CD4-positive, alpha-beta T cell (primary cell): ENCODE data around the gene WARS2. TPM values are rescaled to one million over a fixed set of nuclear protein-coding genes. Genes with fewer than 3 reads are reported as not detected.
"Not testable (repeated sequence)": the region's sequence is repeated elsewhere in the genome, so short reads cannot be mapped to it uniquely, and the experiment has no call there.

ENCODE experiments used
- ATAC-seq: fragments of 200-7000 bp; cut with Tn5 transposase; one replicate; pipeline ENCODE4 v1.10.0; 2022; ENCODE audit warnings: mild to moderate bottlenecking; ENCODE audit not compliant: poor library complexity
- CTCF ChIA-PET: fragments of 350-600 bp; sonication (Branson Sonifier 250); formaldehyde crosslinking; loops from one replicate; lab custom pipeline; 2021; ENCODE audit warnings: antibody characterized with exemption, inconsistent platforms; lab: Charles Lee
- POLR2A ChIA-PET: fragments of 350-600 bp; sonication (Branson Sonifier 250); formaldehyde crosslinking; loops from one replicate; lab custom pipeline; 2021; ENCODE audit warnings: antibody characterized with exemption, inconsistent platforms; lab: Charles Lee
- DNase-seq, 14 experiments: peaks; one replicate each; pipeline ENCODE4 v3.0.0-alpha.2; 2013 to 2020; ENCODE audit warnings: mixed read lengths in 2 of 14
- H3K27ac ChIP-seq, 2 donors: one replicate each; pipeline versions ENCODE4 v1.5.1 to v1.7.0; 2013; ENCODE audit warnings: low read length in 2 of 2, low read depth in 1 of 2, mild to moderate bottlenecking in 1 of 2
- H3K27me3 ChIP-seq, 2 experiments: 1 replicate in 1 of 2; 2 replicates in 1 of 2; pipeline versions ENCODE4 v1.6.1 to v1.7.0; 2013; ENCODE audit warnings: low read length in 2 of 2, control low read depth in 1 of 2, mild to moderate bottlenecking in 1 of 2, moderate library complexity in 1 of 2; ENCODE audit not compliant: insufficient read depth in 2 of 2, control insufficient read depth in 1 of 2
- H3K36me3 ChIP-seq: one replicate; pipeline ENCODE4 v1.6.1; 2013; ENCODE audit warnings: low read length, control low read depth; ENCODE audit not compliant: insufficient read depth
- H3K4me1 ChIP-seq: one replicate; pipeline ENCODE4 v1.6.1; 2013; ENCODE audit warnings: low read length, control low read depth; ENCODE audit not compliant: insufficient read depth
- H3K4me3 ChIP-seq: one replicate; pipeline ENCODE4 v1.5.1; 2013; ENCODE audit warnings: mild to moderate bottlenecking, low read length, moderate library complexity
- H3K9me3 ChIP-seq, 2 experiments: 1 replicate in 1 of 2; 2 replicates in 1 of 2; pipeline versions ENCODE4 v1.6.1 to v1.7.0; 2013; ENCODE audit warnings: low read length in 2 of 2, mild to moderate bottlenecking in 2 of 2, control low read depth in 1 of 2, moderate library complexity in 1 of 2; ENCODE audit not compliant: control insufficient read depth in 1 of 2, insufficient read depth in 1 of 2
- H3K27ac Mint-ChIP-seq: one replicate; pipeline ENCODE4 v1.8.0; 2020; ENCODE audit warnings: mixed read lengths
- H3K27me3 Mint-ChIP-seq: one replicate; pipeline ENCODE4 v1.8.0; 2021; ENCODE audit warnings: mixed read lengths
- H3K36me3 Mint-ChIP-seq: one replicate; pipeline ENCODE4 v1.8.0; 2021; ENCODE audit warnings: low read depth, mixed read lengths
- H3K4me1 Mint-ChIP-seq: one replicate; pipeline ENCODE4 v1.8.0; 2021; ENCODE audit warnings: low read depth, mixed read lengths
- H3K4me3 Mint-ChIP-seq: one replicate; pipeline ENCODE4 v1.8.0; 2020; ENCODE audit warnings: mild to moderate bottlenecking, mixed read lengths
- H3K9me3 Mint-ChIP-seq: one replicate; pipeline ENCODE4 v1.8.0; 2020; ENCODE audit warnings: mixed read lengths
- intact Hi-C, 2 experiments: fragments of 100-400 bp; cut with DNase I in 1 of 2; cut with micrococcal nuclease in 1 of 2; formaldehyde crosslinking; loops; one replicate each; pipeline versions ENCODE4 v1.15.1 to v1.9.0; 2023 to 2025; cut with DNase I, micrococcal nuclease
- total RNA-seq, 174 experiments: library from RNA in 2 of 174; stranded (reverse) in 2 of 174; gene quantifications; one replicate each; pipeline ENCODE4 v1.2.3 and lab custom pipeline; 2021 to 2026
- TF ChIP-seq, protein P1 (sequence below): fragments of 200-600 bp; IDR thresholded peaks from one replicate; pipeline ENCODE4 v1.8.0; 2022; ENCODE audit warnings: antibody characterized with exemption, mild to moderate bottlenecking

WARS2 gene
- total RNA-seq, 2 experiments from 2014 or later: 15.8 to 16.5 TPM

DNA sequence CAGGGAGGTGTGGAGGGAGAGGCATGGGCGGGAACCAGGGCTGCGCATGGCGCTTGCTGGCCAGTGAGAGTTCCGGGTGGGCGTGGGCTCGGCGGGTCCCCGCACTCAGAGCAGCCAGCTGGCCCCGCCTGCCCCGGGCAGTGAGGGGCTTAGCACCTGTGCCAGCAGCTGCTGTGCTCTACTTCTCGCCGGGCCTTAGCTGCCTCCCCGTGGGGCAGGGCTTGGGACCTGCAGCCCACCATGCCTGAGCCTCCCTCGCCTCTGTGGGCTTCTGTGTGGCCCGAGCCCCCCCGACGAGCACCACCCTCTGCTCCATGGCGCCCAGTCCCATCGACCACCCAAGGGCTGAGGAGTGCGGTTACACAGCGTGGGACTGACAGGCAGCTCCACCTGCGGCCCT, 38.6 kb upstream of the WARS2 start:
- Histone ChIP-seq H3K9me3 (peaks cover 0 to 12% of the 10 kb centered on the region in 2 experiments), H3K27me3 (no peaks in the 10 kb centered on the region), H3K27ac (no peak overlapping the region), H3K4me3 (no peak overlapping the region), H3K36me3 (no peaks in the 10 kb centered on the region), H3K4me1 (no peaks in the 10 kb centered on the region)
- H3K27ac Mint-ChIP-seq: no peak overlapping the region
- H3K4me1 Mint-ChIP-seq: no peaks in the 10 kb centered on the region
- ATAC-seq (no peak), DNase-seq (no peak)
- ChIA-PET CTCF (no interaction called here), POLR2A (no interaction called here)
- H3K36me3 Mint-ChIP-seq: peaks cover 78% of the 10 kb centered on the region
- H3K9me3 Mint-ChIP-seq: peaks cover 3% of the 10 kb centered on the region
- TF ChIP-seq, protein P1, sequence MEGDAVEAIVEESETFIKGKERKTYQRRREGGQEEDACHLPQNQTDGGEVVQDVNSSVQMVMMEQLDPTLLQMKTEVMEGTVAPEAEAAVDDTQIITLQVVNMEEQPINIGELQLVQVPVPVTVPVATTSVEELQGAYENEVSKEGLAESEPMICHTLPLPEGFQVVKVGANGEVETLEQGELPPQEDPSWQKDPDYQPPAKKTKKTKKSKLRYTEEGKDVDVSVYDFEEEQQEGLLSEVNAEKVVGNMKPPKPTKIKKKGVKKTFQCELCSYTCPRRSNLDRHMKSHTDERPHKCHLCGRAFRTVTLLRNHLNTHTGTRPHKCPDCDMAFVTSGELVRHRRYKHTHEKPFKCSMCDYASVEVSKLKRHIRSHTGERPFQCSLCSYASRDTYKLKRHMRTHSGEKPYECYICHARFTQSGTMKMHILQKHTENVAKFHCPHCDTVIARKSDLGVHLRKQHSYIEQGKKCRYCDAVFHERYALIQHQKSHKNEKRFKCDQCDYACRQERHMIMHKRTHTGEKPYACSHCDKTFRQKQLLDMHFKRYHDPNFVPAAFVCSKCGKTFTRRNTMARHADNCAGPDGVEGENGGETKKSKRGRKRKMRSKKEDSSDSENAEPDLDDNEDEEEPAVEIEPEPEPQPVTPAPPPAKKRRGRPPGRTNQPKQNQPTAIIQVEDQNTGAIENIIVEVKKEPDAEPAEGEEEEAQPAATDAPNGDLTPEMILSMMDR: no peak
- no peaks in the 10 kb centered on the region for H3K27me3 Mint-ChIP-seq
- intact Hi-C loops: no loop called here
- no peak overlapping the region for H3K4me3 Mint-ChIP-seq

DNA sequence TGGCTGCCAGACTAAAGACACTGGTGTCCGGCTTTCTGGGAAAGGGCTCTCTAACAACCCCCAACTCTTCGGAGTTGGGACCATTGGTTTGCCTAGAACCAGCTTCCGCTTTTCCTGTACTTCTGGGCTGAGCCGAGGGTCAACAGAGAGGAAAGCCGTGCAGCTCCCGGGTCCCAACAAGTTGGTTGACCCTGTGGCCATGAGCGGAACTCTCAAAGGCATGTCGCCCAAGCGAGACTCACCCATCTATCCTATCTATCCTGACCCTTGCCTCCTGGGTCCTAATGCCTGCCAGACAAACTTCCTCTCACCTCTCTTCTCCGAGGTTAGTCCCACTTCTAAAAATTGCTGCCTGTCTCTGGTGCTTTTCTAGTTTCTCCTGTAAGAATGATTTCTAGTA, 32.5 kb upstream of the WARS2 start:
- not testable (repeated sequence) for H3K27ac Mint-ChIP-seq, H3K4me3 Mint-ChIP-seq
- H3K36me3 Mint-ChIP-seq: peaks cover 93% of the 10 kb centered on the region

DNA sequence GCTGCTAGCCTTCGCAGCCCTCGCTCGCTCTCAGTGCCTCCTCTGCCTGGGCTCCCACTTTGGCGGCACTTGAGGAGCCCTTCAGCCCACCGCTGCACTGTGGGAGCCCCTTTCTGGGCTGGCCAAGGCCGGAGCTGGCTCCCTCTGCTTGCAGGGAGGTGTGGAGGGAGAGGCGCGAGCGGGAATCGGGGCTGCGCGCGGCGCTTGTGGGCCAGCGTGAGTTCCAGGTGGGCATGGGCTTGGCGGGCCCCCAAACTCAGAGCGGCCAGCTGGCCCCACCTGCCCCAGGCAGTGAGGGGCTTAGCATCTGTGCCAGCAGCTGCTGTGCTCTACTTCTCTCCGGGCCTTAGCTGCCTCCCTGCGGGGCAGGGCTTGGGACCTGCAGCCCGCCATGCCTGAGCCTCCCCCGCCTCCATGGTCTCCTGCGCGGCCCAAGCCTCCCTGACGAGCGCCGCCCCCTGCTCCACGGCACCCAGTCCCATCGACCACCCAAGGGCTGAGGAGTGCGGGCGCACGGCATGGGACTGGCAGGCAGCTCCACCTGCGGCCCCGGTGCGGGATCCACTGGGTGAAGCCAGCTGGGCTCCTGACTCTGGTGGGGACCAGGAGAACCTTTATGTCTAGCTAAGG, 31.0 kb upstream of the WARS2 start:
- H3K36me3 ChIP-seq, H3K9me3 ChIP-seq, H3K4me3 Mint-ChIP-seq, H3K27me3 ChIP-seq, intact Hi-C loops, H3K27me3 Mint-ChIP-seq, CTCF ChIA-PET, H3K4me1 Mint-ChIP-seq, H3K27ac Mint-ChIP-seq, H3K4me3 ChIP-seq, ATAC-seq, H3K9me3 Mint-ChIP-seq, H3K4me1 ChIP-seq, H3K27ac ChIP-seq, DNase-seq, POLR2A ChIA-PET: not testable (repeated sequence)
- peaks cover 90% of the 10 kb centered on the region for H3K36me3 Mint-ChIP-seq

More for the DNA sequence above, 32.5 kb upstream of the WARS2 start:
- CTCF ChIA-PET, H3K4me1 ChIP-seq, H3K9me3 ChIP-seq, H3K9me3 Mint-ChIP-seq, H3K4me1 Mint-ChIP-seq, H3K27me3 ChIP-seq, H3K4me3 ChIP-seq, H3K27ac ChIP-seq, H3K36me3 ChIP-seq, H3K27me3 Mint-ChIP-seq, ATAC-seq, intact Hi-C loops, DNase-seq, POLR2A ChIA-PET: not testable (repeated sequence)

DNA sequence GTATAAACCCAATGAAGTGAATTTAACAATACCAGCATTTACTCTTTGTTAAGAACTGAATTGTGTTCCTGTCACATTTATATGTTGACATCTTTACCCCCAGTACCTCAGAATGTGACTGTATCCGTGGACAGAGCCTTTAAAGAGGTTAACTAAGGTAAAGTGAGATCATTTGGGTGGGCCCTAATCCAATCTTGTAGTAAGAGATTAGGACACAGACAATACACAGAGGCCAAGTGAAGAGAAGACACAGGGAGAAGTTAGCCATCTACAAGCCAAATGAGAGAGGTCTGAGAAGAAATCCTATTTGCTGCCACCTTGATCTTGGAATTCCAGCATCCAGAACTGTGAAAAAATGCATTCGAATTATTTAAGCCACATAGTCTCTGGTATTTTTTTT, 22.9 kb upstream of the WARS2 start:
- H3K27ac Mint-ChIP-seq: no peak overlapping the region
- H3K4me1 Mint-ChIP-seq: no peaks in the 10 kb centered on the region
- H3K4me3 Mint-ChIP-seq: no peak overlapping the region
- H3K4me1 ChIP-seq: no peaks in the 10 kb centered on the region
- intact Hi-C loops: no loop called here
- no peaks in the 10 kb centered on the region for H3K9me3 ChIP-seq
- no peaks in the 10 kb centered on the region for H3K9me3 Mint-ChIP-seq
- peaks cover 90% of the 10 kb centered on the region for H3K36me3 Mint-ChIP-seq
- TF ChIP-seq, protein P1: no peak
- ChIA-PET POLR2A (no interaction called here), CTCF (no interaction called here)
- no peaks in the 10 kb centered on the region for H3K27me3 Mint-ChIP-seq
- no peaks in the 10 kb centered on the region for H3K27me3 ChIP-seq
- H3K36me3 ChIP-seq: peaks cover 30% of the 10 kb centered on the region
- no peak overlapping the region for H3K27ac ChIP-seq
- no peak overlapping the region for H3K4me3 ChIP-seq
- DNase-seq: no peak
- no peak for ATAC-seq
